ENCODE data around the gene ANP32B.
"Not testable (repeated sequence)": the region's sequence is repeated elsewhere in the genome, so short reads cannot be mapped to it uniquely, and the experiment has no call there.

Gene ANP32B

GRCh38 chr9:97963232-97963631 is 19.9 kb upstream of the ANP32B start:
- DNase-seq (ENCODE audit: low read depth) = no peak

- no peak for DNase-seq (ENCODE audit: low read depth)
Measured at GRCh38 chr9:97964901-97965300, 18.2 kb upstream of the ANP32B start.

GRCh38 chr9:97966493-97966892 is 16.6 kb upstream of the ANP32B start:
- DNase-seq (ENCODE audit: low read depth) = no peak

GRCh38 chr9:97969014-97969413 is 14.1 kb upstream of the ANP32B start:
- no peak for DNase-seq (ENCODE audit: low read depth)

GRCh38 chr9:97970165-97970564 is 13.0 kb upstream of the ANP32B start:
- no peak for DNase-seq (ENCODE audit: low read depth)

- DNase-seq (ENCODE audit: low read depth) = no peak
Measured at GRCh38 chr9:97972753-97973152, 10.4 kb upstream of the ANP32B start.

- DNase-seq (ENCODE audit: low read depth) = no peak
Measured at GRCh38 chr9:97975376-97975775, 7.8 kb upstream of the ANP32B start.

GRCh38 chr9:97976633-97977032 is 6.5 kb upstream of the ANP32B start:
- DNase-seq (ENCODE audit: low read depth) = not testable (repeated sequence)

- DNase-seq (ENCODE audit: low read depth) = no peak
Measured at GRCh38 chr9:97978371-97979130, 4.6 kb upstream of the ANP32B start.

GRCh38 chr9:97979788-97980478 is 3.2 kb upstream of the ANP32B start:
- DNase-seq (ENCODE audit: low read depth) = no peak

- DNase-seq (ENCODE audit: low read depth) = no peak
Measured at GRCh38 chr9:97980479-97980803, 2.7 kb upstream of the ANP32B start.

GRCh38 chr9:97980918-97981845 is 2.0 kb upstream of the ANP32B start:
- no peak for DNase-seq (ENCODE audit: low read depth)

GRCh38 chr9:97981846-97982682 is 1.1 kb upstream of the ANP32B start:
- DNase-seq (ENCODE audit: low read depth) = no peak

- DNase-seq (ENCODE audit: low read depth) = peak; percentile 37
Measured at GRCh38 chr9:97983589-97984187, 547 bp downstream of the ANP32B start.

- peak; percentile 41 for DNase-seq (ENCODE audit: low read depth)
Measured at GRCh38 chr9:97984188-97985057, 1.3 kb downstream of the ANP32B start.

- no peak for DNase-seq (ENCODE audit: low read depth)
Measured at GRCh38 chr9:97985058-97985861, 2.1 kb downstream of the ANP32B start.

- DNase-seq (ENCODE audit: low read depth) = no peak
Measured at GRCh38 chr9:97987487-97987886, 4.3 kb downstream of the ANP32B start.

- DNase-seq (ENCODE audit: low read depth) = no peak
Measured at GRCh38 chr9:97990259-97990658, 7.1 kb downstream of the ANP32B start.

- no peak for DNase-seq (ENCODE audit: low read depth)
Measured at GRCh38 chr9:97991818-97992217, 8.7 kb downstream of the ANP32B start.

- DNase-seq (ENCODE audit: low read depth) = no peak
Measured at GRCh38 chr9:97992219-97992618, 9.1 kb downstream of the ANP32B start.

Data from stimulated activated CD8-positive, alpha-beta memory T cell treated with anti-CD3 and anti-CD28 coated beads, Interleukin-7, amount 100 ng/mL, for 24 hours (primary cell).